NCI-H2196 treated with DMSO at 0.1 percent for 48 hours (cell line): ENCODE results near the gene IL17RE.

Experiments
- DNase-seq: peaks from one replicate; lab custom pipeline; 2025; ENCODE audit not compliant: unreplicated experiment; lab: John Stamatoyannopoulos, UW

IL17RE gene

DNA sequence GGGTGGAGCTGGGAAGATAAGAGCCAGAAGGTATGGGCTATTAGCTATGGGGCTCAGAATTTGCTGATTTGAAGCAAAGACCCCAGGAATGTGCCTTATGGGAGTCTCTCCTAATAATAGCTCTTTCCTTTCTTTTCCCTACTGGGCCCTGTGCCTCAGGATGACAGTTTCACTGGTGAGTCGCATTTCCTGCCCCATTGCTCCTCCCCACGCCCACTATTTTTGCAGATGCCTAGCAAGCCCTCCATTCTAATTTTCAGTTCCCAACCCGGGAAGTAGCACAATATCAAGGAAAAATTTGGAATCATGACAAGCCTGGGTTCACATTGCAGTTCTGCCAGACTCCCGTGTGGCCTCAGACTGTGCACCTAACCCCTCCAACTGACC lies 583 bp downstream of the IL17RE start:
- no peak for DNase-seq

DNA sequence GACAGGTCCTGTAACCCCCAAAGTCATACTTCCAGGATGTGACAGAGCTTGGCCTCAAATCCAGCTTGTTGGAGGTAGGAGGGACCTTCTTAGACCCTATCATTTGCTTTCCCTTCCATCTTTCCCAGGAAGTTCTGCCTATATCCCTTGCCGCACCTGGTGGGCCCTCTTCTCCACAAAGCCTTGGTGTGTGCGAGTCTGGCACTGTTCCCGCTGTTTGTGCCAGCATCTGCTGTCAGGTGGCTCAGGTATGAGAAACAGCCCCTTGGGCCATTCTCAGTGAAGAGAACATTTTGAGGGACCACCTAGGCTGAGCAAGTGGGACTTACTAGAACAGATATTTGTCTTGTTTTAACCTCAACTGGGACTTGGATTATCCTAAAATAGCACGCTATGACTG lies 1.3 kb downstream of the IL17RE start:
- no peak for DNase-seq

- DNase-seq = no peak
Observed at GRCh38 chr3:9906480-9906879, 3.8 kb downstream of the IL17RE start.

- no peak for DNase-seq
Observed at GRCh38 chr3:9908286-9908685, 5.6 kb downstream of the IL17RE start.

- no peak for DNase-seq
Observed at GRCh38 chr3:9909221-9910013, 6.8 kb downstream of the IL17RE start.

DNA sequence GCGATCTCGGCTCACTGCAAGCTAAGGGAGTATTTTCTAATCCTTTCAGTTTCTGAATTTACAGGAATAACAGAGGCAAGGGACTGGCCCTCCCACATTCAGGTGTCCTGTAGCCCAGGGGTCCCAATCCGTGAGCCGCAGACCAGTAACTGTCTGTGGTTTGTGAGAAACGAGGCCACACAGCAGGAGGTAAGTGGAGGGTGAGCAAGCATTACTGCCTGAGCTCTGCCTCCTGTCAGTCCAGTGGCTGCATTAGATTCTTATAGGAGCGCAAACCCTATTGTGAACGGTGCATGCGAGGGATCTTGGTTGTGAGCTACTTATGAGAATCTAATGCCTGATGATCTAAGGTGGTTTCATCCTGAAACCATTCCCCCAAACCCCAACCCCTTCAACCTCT lies 9.2 kb downstream of the IL17RE start:
- DNase-seq = no peak

DNA sequence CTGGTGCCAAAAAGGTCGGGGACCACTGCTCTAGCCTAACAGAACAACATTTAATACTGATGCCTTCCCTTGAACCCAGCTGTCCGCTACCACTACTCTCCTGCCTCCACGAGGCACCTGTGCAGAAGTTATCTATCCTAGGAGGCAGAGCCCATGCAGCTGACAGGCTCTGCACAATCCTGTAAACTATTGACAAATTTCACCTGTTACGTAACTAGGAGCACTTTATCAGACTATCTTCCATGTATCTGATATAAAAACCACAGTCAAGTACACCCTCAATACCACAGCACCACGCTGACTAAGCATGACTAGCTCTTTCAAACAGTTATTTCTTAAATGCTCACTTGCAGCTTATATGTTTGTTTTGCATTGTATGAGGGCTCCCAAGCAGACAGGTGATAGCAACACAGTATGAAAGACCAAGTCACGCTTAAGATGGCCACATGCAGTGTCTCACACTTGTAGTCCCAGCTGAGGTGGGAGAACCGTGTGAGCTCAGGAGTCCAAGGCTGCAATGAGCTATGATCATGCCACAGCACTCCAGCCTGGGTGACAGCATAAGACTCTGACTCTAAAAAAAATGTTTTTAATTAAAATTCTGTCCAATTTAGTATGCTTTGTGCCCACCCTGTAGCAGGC lies 9.8 kb downstream of the IL17RE start:
- no peak for DNase-seq

DNA sequence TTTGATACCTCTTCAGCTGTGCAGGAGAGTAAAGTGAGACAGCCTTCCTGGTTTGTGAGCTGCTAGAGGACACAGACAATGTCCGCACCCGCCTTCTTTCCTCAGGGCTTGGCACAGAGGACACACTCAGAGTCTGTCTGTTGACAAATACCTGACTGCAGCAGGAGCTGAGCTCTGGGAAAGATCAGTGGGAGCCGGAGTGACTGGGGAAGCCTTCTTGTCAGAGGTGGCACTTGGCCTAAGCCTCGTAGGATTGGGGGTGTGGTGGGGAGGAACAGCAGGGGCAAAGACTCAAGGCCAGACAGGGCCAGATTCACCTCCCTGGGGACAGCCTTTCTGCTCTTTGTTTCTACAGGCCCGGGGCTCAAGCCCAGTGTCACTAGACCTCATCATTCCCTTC lies 11.0 kb downstream of the IL17RE start:
- DNase-seq = no peak

- DNase-seq = no peak
Observed at GRCh38 chr3:9914011-9914410, 11.4 kb downstream of the IL17RE start.

DNA sequence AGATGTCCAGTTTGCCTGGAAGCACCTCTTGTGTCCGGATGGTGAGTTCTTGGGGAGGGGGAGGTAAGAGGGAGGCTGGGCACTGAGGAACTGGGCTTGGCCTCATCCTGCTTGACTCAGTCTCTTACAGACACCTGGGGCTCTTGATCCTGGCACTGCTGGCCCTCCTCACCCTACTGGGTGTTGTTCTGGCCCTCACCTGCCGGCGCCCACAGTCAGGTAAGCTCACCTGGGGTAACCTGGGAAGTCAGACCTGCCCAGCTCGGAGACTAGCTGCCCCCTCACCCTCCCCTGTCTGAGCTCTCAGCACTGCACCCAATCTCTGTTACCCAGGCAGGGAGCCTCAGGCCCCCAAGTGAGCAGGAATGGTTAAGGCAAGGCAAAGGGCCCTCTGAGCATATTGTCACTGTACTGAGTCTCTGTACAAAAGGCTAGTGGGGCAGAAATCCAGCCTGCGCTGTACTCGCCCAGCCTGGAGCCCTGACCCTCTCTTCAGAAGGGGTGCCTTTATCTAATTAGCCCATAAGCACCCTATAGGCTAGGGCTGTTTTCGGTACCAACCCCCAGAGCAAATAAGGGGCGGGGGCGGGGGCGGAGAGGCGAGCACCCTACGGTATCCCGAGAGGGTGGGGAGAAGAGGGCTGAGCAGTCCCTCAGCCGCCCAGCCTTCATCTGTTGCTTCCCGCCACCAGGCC lies 12.1 kb downstream of the IL17RE start:
- no peak for DNase-seq

- DNase-seq = no peak
Observed at GRCh38 chr3:9915254-9916141, 12.8 kb downstream of the IL17RE start.

- no peak for DNase-seq
Observed at GRCh38 chr3:9916346-9916733, 13.7 kb downstream of the IL17RE start.

GRCh38 chr3:9916734-9917680 lies 14.4 kb downstream of the IL17RE start, which contains the start of gene IL17RC:
TSS of gene IL17RC (plus strand) at chr3:9917098. CDS start at chr3:9917316, 218 bp downstream.
- peak; percentile 66 for DNase-seq

DNA sequence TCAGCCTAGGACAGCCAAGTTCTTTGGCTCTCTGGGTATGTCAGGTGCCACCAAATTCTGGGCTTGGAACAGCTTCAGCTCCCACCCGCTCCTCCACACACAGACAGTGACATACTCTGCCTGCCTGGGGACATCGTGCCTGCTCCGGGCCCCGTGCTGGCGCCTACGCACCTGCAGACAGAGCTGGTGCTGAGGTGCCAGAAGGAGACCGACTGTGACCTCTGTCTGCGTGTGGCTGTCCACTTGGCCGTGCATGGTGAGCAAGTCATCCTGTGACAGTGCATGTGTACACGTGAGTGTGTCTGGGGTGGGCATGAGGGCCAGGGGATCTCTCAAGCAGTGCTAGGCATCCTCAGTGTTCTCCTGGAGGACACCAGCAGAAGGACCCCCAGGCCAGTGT lies 15.2 kb downstream of the IL17RE start:
- DNase-seq = no peak

- no peak for DNase-seq
Observed at GRCh38 chr3:9918261-9919038, 15.8 kb downstream of the IL17RE start.

GRCh38 chr3:9928158-9928557 lies 25.5 kb downstream of the IL17RE start:
- no peak for DNase-seq

- no peak for DNase-seq
Observed at GRCh38 chr3:9930804-9931418, 28.3 kb downstream of the IL17RE start.

GRCh38 chr3:9932535-9932842 lies 29.8 kb downstream of the IL17RE start:
- no peak for DNase-seq
